Activated naive CD4-positive, alpha-beta T cell treated with anti-CD3 and anti-CD28 coated beads, Interleukin-2, amount 50 U/mL, for 24 hours (primary cell): ENCODE measurements around the gene EVA1C.
"Not testable (repeated sequence)": the region's sequence is repeated elsewhere in the genome, so short reads cannot be mapped to it uniquely, and the experiment has no call there.

ENCODE experiments used
- H3K27ac Mint-ChIP-seq: one replicate; pipeline ENCODE4 v1.8.0; 2021; ENCODE audit warnings: mild to moderate bottlenecking, mixed read lengths
- H3K27me3 Mint-ChIP-seq: one replicate; pipeline ENCODE4 v1.8.0; 2021; ENCODE audit warnings: mixed read lengths
- H3K36me3 Mint-ChIP-seq: one replicate; pipeline ENCODE4 v1.8.0; 2021; ENCODE audit warnings: mixed read lengths
- H3K4me1 Mint-ChIP-seq: one replicate; pipeline ENCODE4 v1.8.0; 2021; ENCODE audit warnings: mixed read lengths
- H3K4me3 Mint-ChIP-seq: one replicate; pipeline ENCODE4 v1.8.0; 2021; ENCODE audit warnings: mild to moderate bottlenecking, mixed read lengths
- H3K9me3 Mint-ChIP-seq: one replicate; pipeline ENCODE4 v1.8.0; 2021; ENCODE audit warnings: mixed read lengths

Gene EVA1C

GRCh38 chr21:32459972-32460371, 47.5 kb downstream of the EVA1C start:
- Mint-ChIP-seq H3K4me3 (no peak overlapping the region), H3K9me3 (no peaks in the 10 kb centered on the region), H3K27me3 (no peaks in the 10 kb centered on the region), H3K4me1 (no peaks in the 10 kb centered on the region), H3K36me3 (peaks cover 10% of the 10 kb centered on the region), H3K27ac (no peak overlapping the region)

- H3K4me3 Mint-ChIP-seq: no peak overlapping the region
- no peaks in the 10 kb centered on the region for H3K9me3 Mint-ChIP-seq
Measured at GRCh38 chr21:32461503-32461902, 49.0 kb downstream of the EVA1C start.

GRCh38 chr21:32462564-32462963, 50.1 kb downstream of the EVA1C start:
- not testable (repeated sequence) for H3K4me1 Mint-ChIP-seq, H3K27me3 Mint-ChIP-seq

More at GRCh38 chr21:32461503-32461902, 49.0 kb downstream of the EVA1C start:
- no peaks in the 10 kb centered on the region for H3K4me1 Mint-ChIP-seq
- H3K36me3 Mint-ChIP-seq: peaks cover 12% of the 10 kb centered on the region
- H3K27me3 Mint-ChIP-seq: no peaks in the 10 kb centered on the region
- no peak overlapping the region for H3K27ac Mint-ChIP-seq

GRCh38 chr21:32463367-32463766, 50.9 kb downstream of the EVA1C start:
- Mint-ChIP-seq H3K4me3 (no peak overlapping the region), H3K9me3 (no peaks in the 10 kb centered on the region), H3K27ac (no peak overlapping the region), H3K36me3 (peaks cover 11% of the 10 kb centered on the region), H3K4me1 (no peaks in the 10 kb centered on the region), H3K27me3 (no peaks in the 10 kb centered on the region)

More at GRCh38 chr21:32462564-32462963, 50.1 kb downstream of the EVA1C start:
- H3K36me3 Mint-ChIP-seq: peaks cover 12% of the 10 kb centered on the region
- H3K4me3 Mint-ChIP-seq, H3K27ac Mint-ChIP-seq, H3K9me3 Mint-ChIP-seq: not testable (repeated sequence)

GRCh38 chr21:32463889-32464300, 51.4 kb downstream of the EVA1C start:
- Mint-ChIP-seq H3K27ac (no peak overlapping the region), H3K27me3 (no peaks in the 10 kb centered on the region), H3K4me3 (no peak overlapping the region)

GRCh38 chr21:32467291-32467690, 54.8 kb downstream of the EVA1C start:
- H3K27me3 Mint-ChIP-seq: no peaks in the 10 kb centered on the region
- H3K27ac Mint-ChIP-seq: no peak overlapping the region
- H3K9me3 Mint-ChIP-seq: no peaks in the 10 kb centered on the region
- H3K36me3 Mint-ChIP-seq: peaks cover 2% of the 10 kb centered on the region
- H3K4me3 Mint-ChIP-seq: no peak overlapping the region
- no peaks in the 10 kb centered on the region for H3K4me1 Mint-ChIP-seq

More at GRCh38 chr21:32463889-32464300, 51.4 kb downstream of the EVA1C start:
- Mint-ChIP-seq H3K4me1 (no peaks in the 10 kb centered on the region), H3K9me3 (no peaks in the 10 kb centered on the region), H3K36me3 (peaks cover 8% of the 10 kb centered on the region)

- H3K4me1 Mint-ChIP-seq: no peaks in the 10 kb centered on the region
- peaks cover 5% of the 10 kb centered on the region for H3K36me3 Mint-ChIP-seq
- no peak overlapping the region for H3K4me3 Mint-ChIP-seq
- no peaks in the 10 kb centered on the region for H3K27me3 Mint-ChIP-seq
- no peaks in the 10 kb centered on the region for H3K9me3 Mint-ChIP-seq
- H3K27ac Mint-ChIP-seq: no peak overlapping the region
Measured at GRCh38 chr21:32468681-32469111, 56.2 kb downstream of the EVA1C start.

- H3K4me3 Mint-ChIP-seq: no peak overlapping the region
- H3K27me3 Mint-ChIP-seq: no peaks in the 10 kb centered on the region
- H3K27ac Mint-ChIP-seq: no peak overlapping the region
- H3K4me1 Mint-ChIP-seq: no peaks in the 10 kb centered on the region
- H3K9me3 Mint-ChIP-seq: no peaks in the 10 kb centered on the region
- H3K36me3 Mint-ChIP-seq: peaks cover 8% of the 10 kb centered on the region
Measured at GRCh38 chr21:32469628-32470027, 57.1 kb downstream of the EVA1C start.

GRCh38 chr21:32470206-32470605, 57.7 kb downstream of the EVA1C start:
- Mint-ChIP-seq H3K27me3 (no peaks in the 10 kb centered on the region), H3K9me3 (no peaks in the 10 kb centered on the region), H3K4me3 (no peak overlapping the region), H3K36me3 (peaks cover 8% of the 10 kb centered on the region), H3K27ac (no peak overlapping the region), H3K4me1 (no peaks in the 10 kb centered on the region)

GRCh38 chr21:32472890-32473765, 60.6 kb downstream of the EVA1C start:
- H3K4me1 Mint-ChIP-seq: no peaks in the 10 kb centered on the region
- H3K27ac Mint-ChIP-seq: no peak overlapping the region
- no peak overlapping the region for H3K4me3 Mint-ChIP-seq
- H3K9me3 Mint-ChIP-seq: no peaks in the 10 kb centered on the region
- no peaks in the 10 kb centered on the region for H3K27me3 Mint-ChIP-seq
- H3K36me3 Mint-ChIP-seq: peaks cover 9% of the 10 kb centered on the region

GRCh38 chr21:32474179-32475059, 61.9 kb downstream of the EVA1C start:
- Mint-ChIP-seq H3K4me3 (no peak overlapping the region), H3K36me3 (peaks cover 9% of the 10 kb centered on the region), H3K4me1 (peaks cover 6% of the 10 kb centered on the region), H3K27ac (peak overlapping the region; percentile 8), H3K27me3 (no peaks in the 10 kb centered on the region), H3K9me3 (no peaks in the 10 kb centered on the region)

GRCh38 chr21:32475162-32475812, 62.8 kb downstream of the EVA1C start:
- Mint-ChIP-seq H3K9me3 (no peaks in the 10 kb centered on the region), H3K27ac (no peak overlapping the region), H3K36me3 (peaks cover 9% of the 10 kb centered on the region), H3K27me3 (no peaks in the 10 kb centered on the region), H3K4me3 (no peak overlapping the region), H3K4me1 (peaks cover 6% of the 10 kb centered on the region)

- H3K27ac Mint-ChIP-seq: no peak overlapping the region
- no peaks in the 10 kb centered on the region for H3K9me3 Mint-ChIP-seq
- H3K4me3 Mint-ChIP-seq: no peak overlapping the region
Measured at GRCh38 chr21:32476661-32477423, 64.3 kb downstream of the EVA1C start.

GRCh38 chr21:32477424-32477745, 64.9 kb downstream of the EVA1C start:
- Mint-ChIP-seq H3K36me3 (peaks cover 9% of the 10 kb centered on the region), H3K4me1 (peaks cover 6% of the 10 kb centered on the region), H3K27me3 (no peaks in the 10 kb centered on the region), H3K4me3 (no peak overlapping the region), H3K9me3 (no peaks in the 10 kb centered on the region), H3K27ac (no peak overlapping the region)

More at GRCh38 chr21:32476661-32477423, 64.3 kb downstream of the EVA1C start:
- Mint-ChIP-seq H3K27me3 (no peaks in the 10 kb centered on the region), H3K36me3 (peaks cover 9% of the 10 kb centered on the region), H3K4me1 (peaks cover 6% of the 10 kb centered on the region)

- Mint-ChIP-seq H3K4me1 (peaks cover 6% of the 10 kb centered on the region), H3K9me3 (no peaks in the 10 kb centered on the region), H3K27ac (no peak overlapping the region), H3K4me3 (no peak overlapping the region), H3K36me3 (peaks cover 7% of the 10 kb centered on the region), H3K27me3 (no peaks in the 10 kb centered on the region)
Measured at GRCh38 chr21:32481875-32482408, 69.4 kb downstream of the EVA1C start.
